ENCODE results near the gene HDAC3.

Gene HDAC3

GRCh38 chr5:141675672-141676071 lies 39.0 kb upstream of the HDAC3 start:
- no peak for ATAC-seq
- TF ChIP-seq, protein P1, sequence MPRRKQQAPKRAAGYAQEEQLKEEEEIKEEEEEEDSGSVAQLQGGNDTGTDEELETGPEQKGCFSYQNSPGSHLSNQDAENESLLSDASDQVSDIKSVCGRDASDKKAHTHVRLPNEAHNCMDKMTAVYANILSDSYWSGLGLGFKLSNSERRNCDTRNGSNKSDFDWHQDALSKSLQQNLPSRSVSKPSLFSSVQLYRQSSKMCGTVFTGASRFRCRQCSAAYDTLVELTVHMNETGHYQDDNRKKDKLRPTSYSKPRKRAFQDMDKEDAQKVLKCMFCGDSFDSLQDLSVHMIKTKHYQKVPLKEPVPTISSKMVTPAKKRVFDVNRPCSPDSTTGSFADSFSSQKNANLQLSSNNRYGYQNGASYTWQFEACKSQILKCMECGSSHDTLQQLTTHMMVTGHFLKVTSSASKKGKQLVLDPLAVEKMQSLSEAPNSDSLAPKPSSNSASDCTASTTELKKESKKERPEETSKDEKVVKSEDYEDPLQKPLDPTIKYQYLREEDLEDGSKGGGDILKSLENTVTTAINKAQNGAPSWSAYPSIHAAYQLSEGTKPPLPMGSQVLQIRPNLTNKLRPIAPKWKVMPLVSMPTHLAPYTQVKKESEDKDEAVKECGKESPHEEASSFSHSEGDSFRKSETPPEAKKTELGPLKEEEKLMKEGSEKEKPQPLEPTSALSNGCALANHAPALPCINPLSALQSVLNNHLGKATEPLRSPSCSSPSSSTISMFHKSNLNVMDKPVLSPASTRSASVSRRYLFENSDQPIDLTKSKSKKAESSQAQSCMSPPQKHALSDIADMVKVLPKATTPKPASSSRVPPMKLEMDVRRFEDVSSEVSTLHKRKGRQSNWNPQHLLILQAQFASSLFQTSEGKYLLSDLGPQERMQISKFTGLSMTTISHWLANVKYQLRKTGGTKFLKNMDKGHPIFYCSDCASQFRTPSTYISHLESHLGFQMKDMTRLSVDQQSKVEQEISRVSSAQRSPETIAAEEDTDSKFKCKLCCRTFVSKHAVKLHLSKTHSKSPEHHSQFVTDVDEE (CRISPR knock-in tag; IDR thresholded peaks at IDR 0.05) = no peak

- ATAC-seq = no peak
- TF ChIP-seq TOX (CRISPR knock-in tag; IDR thresholded peaks at IDR 0.05; ENCODE audit: borderline replicate concordance) = no peak
- no peak for TF ChIP-seq CSRNP3 (CRISPR knock-in tag; IDR thresholded peaks at IDR 0.05)
- no peak for TF ChIP-seq SNAI2 (CRISPR knock-in tag; IDR thresholded peaks at IDR 0.05)
- TF ChIP-seq ZNF70 (CRISPR knock-in tag; IDR thresholded peaks at IDR 0.05) = no peak
- TF ChIP-seq CSDC2 (CRISPR knock-in tag; IDR thresholded peaks at IDR 0.05) = no peak
- TF ChIP-seq, protein P2, sequence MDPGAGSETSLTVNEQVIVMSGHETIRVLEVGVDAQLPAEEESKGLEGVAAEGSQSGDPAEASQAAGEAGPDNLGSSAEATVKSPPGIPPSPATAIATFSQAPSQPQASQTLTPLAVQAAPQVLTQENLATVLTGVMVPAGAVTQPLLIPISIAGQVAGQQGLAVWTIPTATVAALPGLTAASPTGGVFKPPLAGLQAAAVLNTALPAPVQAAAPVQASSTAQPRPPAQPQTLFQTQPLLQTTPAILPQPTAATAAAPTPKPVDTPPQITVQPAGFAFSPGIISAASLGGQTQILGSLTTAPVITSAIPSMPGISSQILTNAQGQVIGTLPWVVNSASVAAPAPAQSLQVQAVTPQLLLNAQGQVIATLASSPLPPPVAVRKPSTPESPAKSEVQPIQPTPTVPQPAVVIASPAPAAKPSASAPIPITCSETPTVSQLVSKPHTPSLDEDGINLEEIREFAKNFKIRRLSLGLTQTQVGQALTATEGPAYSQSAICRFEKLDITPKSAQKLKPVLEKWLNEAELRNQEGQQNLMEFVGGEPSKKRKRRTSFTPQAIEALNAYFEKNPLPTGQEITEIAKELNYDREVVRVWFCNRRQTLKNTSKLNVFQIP (CRISPR knock-in tag; IDR thresholded peaks at IDR 0.05; ENCODE audit: borderline replicate concordance, low read depth) = no peak
- TF ChIP-seq GLIS3 (CRISPR knock-in tag; IDR thresholded peaks at IDR 0.05) = no peak
Measured at GRCh38 chr5:141674747-141675146, 38.1 kb upstream of the HDAC3 start.

- no peak for ATAC-seq
- TF ChIP-seq ZFP30 (CRISPR knock-in tag; IDR thresholded peaks at IDR 0.05) = no peak
- TF ChIP-seq ARNTL (CRISPR knock-in tag; IDR thresholded peaks at IDR 0.05; ENCODE audit: borderline replicate concordance, low read depth) = no peak
- no peak for TF ChIP-seq CSDC2 (CRISPR knock-in tag; IDR thresholded peaks at IDR 0.05)
Measured at GRCh38 chr5:141672841-141673813, 36.5 kb upstream of the HDAC3 start.

- TF ChIP-seq, protein P3, sequence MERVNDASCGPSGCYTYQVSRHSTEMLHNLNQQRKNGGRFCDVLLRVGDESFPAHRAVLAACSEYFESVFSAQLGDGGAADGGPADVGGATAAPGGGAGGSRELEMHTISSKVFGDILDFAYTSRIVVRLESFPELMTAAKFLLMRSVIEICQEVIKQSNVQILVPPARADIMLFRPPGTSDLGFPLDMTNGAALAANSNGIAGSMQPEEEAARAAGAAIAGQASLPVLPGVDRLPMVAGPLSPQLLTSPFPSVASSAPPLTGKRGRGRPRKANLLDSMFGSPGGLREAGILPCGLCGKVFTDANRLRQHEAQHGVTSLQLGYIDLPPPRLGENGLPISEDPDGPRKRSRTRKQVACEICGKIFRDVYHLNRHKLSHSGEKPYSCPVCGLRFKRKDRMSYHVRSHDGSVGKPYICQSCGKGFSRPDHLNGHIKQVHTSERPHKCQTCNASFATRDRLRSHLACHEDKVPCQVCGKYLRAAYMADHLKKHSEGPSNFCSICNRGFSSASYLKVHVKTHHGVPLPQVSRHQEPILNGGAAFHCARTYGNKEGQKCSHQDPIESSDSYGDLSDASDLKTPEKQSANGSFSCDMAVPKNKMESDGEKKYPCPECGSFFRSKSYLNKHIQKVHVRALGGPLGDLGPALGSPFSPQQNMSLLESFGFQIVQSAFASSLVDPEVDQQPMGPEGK (CRISPR knock-in tag; IDR thresholded peaks at IDR 0.05; ENCODE audit: borderline replicate concordance) = no peak
- ATAC-seq = no peak
Measured at GRCh38 chr5:141672071-141672840, 35.6 kb upstream of the HDAC3 start.

- no peak for ATAC-seq
- TF ChIP-seq, protein P4, sequence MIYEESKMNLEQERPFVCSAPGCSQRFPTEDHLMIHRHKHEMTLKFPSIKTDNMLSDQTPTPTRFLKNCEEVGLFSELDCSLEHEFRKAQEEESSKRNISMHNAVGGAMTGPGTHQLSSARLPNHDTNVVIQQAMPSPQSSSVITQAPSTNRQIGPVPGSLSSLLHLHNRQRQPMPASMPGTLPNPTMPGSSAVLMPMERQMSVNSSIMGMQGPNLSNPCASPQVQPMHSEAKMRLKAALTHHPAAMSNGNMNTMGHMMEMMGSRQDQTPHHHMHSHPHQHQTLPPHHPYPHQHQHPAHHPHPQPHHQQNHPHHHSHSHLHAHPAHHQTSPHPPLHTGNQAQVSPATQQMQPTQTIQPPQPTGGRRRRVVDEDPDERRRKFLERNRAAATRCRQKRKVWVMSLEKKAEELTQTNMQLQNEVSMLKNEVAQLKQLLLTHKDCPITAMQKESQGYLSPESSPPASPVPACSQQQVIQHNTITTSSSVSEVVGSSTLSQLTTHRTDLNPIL (CRISPR knock-in tag; IDR thresholded peaks at IDR 0.05; ENCODE audit: low read depth) = no peak
- TF ChIP-seq TOX (CRISPR knock-in tag; IDR thresholded peaks at IDR 0.05; ENCODE audit: borderline replicate concordance) (no peak), SNAI2 (CRISPR knock-in tag; IDR thresholded peaks at IDR 0.05) (no peak), PPARA (CRISPR knock-in tag; IDR thresholded peaks at IDR 0.05; ENCODE audit: borderline replicate concordance) (no peak), GLIS3 (CRISPR knock-in tag; IDR thresholded peaks at IDR 0.05) (no peak), OSR1 (CRISPR knock-in tag; IDR thresholded peaks at IDR 0.05) (no peak), ZNF70 (CRISPR knock-in tag; IDR thresholded peaks at IDR 0.05) (no peak)
- TF ChIP-seq, protein P2 (CRISPR knock-in tag; IDR thresholded peaks at IDR 0.05; ENCODE audit: borderline replicate concordance, low read depth) = no peak
Measured at GRCh38 chr5:141669520-141669919, 32.9 kb upstream of the HDAC3 start.
